ENCODE data around the gene C2orf68. TPM values are rescaled to one million over a fixed set of nuclear protein-coding genes. Genes with fewer than 3 reads are reported as not detected.
"Not testable (repeated sequence)": the region's sequence is repeated elsewhere in the genome, so short reads cannot be mapped to it uniquely, and the experiment has no call there.

Gene C2orf68
- total RNA-seq, 1 donor from 2014 or later, result 24.7 TPM

DNA sequence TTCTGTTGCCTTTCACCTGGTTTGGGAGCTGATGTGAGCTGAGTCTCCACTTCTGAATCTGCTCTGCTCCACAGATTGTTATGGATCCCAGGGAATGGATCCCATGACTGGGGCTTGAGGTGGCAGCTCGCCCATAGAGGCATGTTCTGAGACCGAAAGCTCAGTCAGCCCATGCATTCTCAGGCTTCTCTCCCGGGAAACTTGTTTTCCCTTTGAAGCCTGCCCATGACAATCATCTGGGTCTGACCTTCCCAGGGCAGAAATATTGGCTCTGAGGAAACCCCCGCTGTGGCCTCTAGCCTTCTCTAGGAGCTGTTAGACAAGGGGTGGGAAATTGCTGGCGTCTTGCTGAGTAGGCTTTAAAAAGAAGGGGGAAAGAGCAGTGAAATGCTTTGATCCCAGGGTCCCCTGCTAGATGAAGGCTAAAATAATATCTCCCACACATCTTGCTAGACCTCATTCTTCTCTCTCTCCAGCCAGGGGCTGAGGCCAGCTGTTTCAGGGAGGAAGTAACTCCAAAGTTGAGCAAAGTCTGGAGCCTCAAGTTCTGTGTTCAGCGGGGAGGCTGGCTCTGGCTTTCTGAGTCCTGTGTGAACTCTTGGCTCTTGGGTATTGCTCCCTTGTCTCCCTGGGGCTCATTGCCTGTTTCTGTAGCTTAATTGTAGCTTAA, 32.5 kb downstream of the C2orf68 start:
- no peak for DNase-seq

DNA sequence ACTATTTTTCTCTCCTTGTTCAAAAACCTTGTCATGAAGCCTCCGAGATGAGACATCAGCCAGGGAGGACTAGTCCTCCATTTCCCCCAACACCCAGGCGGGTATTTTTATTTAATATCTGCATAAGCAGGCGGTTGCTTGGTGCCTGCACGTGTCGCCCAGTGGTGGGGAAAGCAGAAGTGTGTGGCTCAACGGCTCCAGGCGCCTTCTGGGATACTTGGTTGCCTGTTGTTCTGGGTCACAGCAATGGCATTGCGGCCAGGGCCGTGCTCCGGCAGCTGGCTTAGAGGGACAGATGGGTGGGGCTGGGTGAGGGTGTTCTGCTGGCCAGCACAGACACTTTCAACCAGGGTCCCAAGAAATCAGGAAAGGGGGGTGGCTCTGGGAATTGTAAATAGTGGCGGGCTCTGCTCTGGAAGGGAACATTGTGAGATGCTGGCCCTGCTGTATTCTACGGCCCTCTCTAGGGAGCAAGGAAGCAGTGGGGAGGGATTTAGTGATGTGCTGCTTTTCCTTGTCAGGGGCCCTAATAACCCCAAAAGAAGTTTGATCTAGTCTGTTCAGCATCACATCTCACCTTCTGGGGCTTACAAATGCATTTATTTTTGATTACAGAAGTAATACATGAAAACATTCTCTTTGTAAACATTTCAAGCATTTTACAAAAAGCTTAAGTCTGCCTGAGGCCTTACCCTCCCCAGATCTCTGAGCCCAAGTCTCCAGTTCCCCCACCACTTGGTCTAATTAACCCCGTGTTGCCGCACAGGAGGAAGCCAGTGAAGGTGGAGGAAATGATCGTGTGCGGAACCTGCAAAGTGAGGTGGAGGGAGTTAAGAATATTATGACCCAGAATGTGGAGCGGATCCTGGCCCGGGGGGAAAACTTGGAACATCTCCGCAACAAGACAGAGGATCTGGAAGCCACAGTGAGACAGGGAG, 33.4 kb downstream of the C2orf68 start:
- DNase-seq, result no peak

DNA sequence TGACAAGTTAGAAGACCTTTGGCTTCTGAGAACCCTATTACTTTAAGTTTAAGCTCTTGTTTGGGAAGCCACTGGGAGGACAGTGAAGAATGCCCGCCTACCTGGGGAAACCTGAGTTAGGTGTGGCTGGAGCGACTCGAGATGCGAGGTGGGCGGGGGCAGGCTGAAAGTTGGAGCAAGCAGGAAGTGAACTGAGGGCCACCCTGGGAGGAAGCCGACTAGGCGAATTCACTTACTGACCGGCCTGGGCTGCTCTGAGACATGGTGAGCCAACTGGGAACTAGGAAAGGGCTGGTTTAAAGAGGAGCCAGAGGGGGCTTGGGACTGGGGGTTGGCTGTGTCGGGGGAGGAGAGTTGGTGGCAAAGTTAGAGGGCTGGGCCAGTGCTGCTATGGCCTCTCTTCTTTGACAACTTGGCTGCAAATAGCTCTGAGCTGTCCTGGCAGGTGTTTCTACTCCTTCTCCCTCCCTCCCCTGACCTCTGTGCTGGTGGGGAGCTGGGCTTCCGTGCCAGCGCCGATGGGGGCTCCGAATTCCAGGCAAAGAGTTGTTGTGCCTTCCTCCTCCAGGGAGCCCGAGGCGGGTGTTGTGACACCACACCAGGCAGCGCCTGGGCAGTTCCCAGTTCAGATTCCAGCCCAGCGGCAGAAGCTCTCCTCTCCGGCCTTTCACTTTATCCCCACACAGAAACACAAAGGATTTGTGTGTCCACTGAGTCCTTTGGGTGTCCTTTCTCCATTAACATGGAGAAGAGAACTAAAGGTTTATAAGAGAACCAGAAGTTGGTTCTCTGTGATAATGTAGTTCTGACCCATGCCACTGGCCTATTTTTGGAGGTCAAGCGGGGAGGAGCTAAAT, 34.3 kb downstream of the C2orf68 start, which contains the start of gene VAMP8:
Gene VAMP8, plus strand, starts transcription at position 201 of the 857 bp plus-strand sequence. Its CDS starts 61 bp downstream, at position 262.
- DNase-seq, result peak; percentile 15

DNA sequence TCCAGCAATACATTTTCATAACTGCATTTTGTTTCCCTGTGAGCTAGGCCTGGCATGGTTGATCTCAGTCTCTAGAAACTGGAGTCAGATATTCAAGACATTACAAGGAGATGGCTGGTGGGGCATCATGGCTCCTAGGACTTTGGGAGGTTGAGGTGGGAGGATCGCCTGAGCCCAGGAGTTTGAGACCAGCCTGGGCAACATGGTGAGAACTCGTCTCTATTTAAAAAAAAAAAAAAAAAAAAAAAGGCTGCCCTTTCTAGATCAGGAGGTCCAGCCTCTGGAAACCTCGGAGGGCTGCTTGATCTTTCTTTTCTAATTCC, 34.8 kb downstream of the C2orf68 start:
- DNase-seq, result no peak

DNA sequence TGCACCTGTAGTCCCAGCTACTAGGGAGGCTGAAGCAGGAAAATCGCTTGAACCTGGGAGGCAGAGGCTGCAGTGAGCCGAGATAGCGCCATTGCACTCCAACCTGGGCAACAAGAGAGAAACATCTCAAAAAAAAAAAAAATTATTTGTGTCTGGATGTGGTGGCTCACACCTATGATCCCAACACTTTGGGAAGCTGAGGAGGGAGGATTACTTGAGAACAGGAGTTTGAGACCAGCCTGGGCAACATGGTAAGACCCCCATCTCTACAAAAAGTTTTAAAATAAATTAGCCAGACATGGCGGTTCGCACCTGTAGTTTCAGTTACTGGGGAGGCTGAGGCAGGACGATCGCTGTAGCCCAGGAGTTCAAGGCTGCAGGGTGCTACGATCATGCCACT, 36.1 kb downstream of the C2orf68 start:
- DNase-seq, result no peak

DNA sequence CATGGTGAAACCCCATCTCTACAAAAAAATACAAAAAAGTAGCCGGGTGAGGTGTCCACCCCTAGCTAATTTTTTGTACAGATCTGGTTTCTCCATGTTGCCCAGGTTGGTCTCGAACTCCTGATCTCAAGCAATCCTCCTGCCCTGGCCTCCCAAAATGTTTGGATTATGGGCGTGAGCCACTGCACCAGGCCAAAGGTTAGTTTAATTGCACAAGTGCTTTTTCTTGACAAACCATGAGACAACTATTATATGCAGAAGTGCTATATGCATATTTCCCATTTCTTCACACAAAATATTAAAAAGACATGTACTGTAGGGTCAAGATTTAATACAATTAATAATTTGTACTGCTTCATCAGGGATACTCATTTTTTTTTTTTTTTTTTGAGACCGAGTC, 45.6 kb downstream of the C2orf68 start:
- no peak for DNase-seq

DNA sequence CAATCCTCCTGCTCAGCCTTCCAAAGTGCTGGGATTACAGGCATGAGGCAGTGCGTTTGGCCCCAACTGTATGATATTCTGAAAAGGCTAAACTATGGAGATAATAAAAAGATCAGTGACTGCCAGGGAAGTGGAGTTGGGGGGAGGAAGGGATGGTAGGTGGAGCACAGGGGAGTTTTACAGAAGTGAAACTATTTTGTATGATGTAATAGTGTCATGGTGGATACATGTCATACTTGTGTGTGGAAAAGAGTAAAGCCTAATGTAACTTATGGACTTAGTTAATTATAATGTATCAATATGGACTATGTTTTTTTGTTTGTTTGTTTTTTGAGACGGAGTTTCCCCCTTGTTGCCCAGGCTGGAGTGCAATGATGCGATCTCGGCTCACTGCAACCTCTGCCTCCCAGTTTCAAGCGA, 47.7 kb downstream of the C2orf68 start:
- no peak for DNase-seq

DNA sequence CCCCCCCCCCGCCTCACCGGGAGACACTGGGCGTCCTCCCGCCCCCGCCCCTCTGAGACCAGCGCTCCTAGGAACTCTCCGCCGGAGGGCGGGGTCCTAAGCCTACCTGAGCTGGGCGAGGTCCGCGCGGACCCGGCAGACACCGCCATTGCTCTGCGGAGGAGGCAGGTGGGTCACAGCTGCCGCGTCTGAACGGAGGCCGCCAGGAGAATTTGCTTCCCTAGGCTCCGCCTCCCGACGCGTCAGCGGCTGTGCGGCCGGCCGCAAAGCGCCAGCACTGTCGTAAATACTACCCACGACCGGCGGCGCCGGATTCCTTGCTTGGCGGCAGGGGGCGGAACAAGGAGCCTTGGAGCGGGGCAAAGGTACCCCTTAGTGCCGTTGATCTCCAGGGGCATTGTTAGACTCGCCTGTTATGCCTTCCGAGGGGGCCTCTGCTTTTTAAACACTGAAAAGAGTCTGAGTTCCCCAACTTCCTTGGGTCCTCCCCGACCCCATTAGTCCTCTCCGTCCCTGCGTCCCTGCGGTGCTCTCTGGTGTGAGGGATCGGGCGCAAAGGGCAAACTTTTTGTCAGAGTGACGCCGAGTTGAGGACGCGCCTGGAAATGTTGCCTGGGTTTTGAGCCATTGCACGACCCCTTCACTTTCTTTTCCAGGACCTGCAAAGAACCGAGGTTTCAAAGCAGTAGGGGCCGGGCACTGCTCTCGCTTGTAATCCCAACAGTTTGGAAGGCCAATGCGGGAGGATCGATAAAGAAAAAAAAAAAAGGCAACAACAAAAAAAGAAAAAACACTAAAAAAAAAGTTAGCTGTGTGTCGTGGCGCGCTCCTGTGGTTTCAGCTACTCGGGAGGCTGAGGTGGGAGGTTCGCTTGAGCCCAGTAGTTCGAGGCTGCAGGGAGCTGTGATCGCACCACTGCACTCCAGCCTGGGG, 50.3 kb downstream of the C2orf68 start, which contains the start of gene GGCX:
Gene GGCX, minus strand, starts transcription at position 214 of the 933 bp plus-strand sequence. Its CDS starts 65 bp downstream, at position 149.
- peak; percentile 97 for DNase-seq

DNA sequence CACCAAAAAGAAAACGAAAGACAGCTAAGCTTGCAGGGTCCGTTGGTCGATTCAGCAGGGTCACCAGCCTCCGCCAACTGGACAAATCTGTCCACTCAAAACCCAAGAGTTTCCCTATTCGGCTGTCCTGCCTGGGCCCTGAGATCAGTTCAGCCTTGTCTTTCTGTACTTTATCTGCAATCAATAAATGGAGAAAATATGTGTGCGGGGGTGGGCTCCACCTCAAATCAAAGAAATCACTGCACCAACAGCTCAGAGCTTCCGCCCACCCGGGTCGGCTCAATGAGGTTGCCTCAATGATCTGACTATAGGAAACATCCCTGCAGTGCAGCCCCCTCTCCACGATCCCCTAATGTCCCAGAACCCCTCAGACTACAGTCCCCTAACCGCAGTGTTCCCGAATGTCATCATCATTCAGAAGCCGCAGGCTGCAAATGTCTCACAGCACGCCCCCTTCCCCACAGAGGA, 51.0 kb downstream of the C2orf68 start:
- no peak for DNase-seq

DNA sequence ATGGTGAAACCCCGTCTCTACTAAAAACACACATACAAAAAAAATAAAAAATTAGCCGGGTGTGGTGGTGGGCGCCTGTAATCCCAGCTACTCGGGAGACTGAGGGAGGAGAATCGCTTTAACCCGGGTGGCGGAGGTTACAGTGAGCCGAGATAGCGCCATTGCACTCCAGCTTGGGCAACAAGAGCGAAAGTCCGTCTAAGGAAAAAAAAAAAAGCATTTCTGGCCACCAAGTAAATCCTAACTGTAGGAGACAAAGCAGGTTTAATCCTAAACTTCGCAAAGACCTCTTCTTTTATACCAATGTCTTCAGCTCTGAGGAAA, 51.5 kb downstream of the C2orf68 start:
- DNase-seq, result not testable (repeated sequence)

DNA sequence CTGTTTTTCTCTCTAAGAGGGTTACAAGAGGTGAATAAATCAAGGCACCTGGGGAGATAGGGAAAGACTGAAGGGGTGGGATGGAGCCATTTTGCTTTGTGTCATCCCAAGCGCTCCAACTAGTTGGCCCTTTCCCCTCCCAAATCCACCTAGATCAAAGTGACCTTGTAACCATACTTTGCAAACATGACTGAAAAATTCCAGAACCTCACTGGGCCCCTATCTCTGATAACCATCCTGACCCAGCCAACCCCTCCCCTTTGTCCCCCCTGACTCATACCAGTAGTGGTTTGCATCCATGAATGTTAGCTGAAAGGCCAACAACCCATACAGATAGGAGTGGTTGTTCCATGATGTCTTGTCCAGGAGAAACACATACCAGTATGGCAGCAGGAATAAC, 53.7 kb downstream of the C2orf68 start:
- no peak for DNase-seq

DNA sequence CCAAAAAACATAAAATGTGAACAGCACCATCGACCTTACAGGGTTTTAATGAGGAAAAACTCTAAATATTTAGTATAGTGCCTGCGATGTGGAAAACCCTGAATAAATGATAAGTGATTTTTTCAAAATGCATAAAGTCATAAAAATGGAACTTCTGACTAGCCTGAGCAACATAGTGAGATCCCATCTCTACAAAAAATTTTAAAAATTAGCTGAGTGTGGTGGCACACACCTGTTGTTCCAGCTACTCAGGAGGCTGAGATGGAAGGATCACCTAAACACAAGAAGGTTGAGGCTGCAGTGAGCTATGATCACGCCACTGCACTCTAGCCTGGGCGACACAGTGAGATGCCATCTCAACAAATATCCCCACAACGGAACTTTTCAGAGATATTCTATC, 54.7 kb downstream of the C2orf68 start:
- no peak for DNase-seq

Other genes starting within 250 kb of the C2orf68 start
- 46.1 and 56.3 TPM in 2 replicates for gene CAPG, start 201.7 kb downstream of the C2orf68 start, total RNA-seq
- gene SH2D6, start 193.4 kb downstream of the C2orf68 start, total RNA-seq, result not detected in 2 replicates
- gene MAT2A, start 72.9 kb downstream of the C2orf68 start, total RNA-seq, result 64.3 and 89.6 TPM in 2 replicates
- 57.3 and 58.7 TPM in 2 replicates for gene GGCX, start 50.6 kb downstream of the C2orf68 start, total RNA-seq
- gene VAMP8, start 34.5 kb downstream of the C2orf68 start, total RNA-seq, result 6.8 and 7.5 TPM in 2 replicates
- gene VAMP5, start 27.6 kb downstream of the C2orf68 start, total RNA-seq, result 45.3 and 132 TPM in 2 replicates
- gene RNF181, start 16.3 kb downstream of the C2orf68 start, total RNA-seq, result 151 and 208 TPM in 2 replicates
- 9.4 and 12.9 TPM in 2 replicates for gene TMEM150A, start 9.4 kb downstream of the C2orf68 start, total RNA-seq
- gene USP39, start 4.1 kb upstream of the C2orf68 start, total RNA-seq, result 44.6 and 51.5 TPM in 2 replicates
- gene SFTPB, start 56.1 kb upstream of the C2orf68 start, total RNA-seq, result not detected in 2 replicates
- gene GNLY, start 82.3 kb upstream of the C2orf68 start, total RNA-seq, result not detected in 2 replicates
- 42.3 and 58.4 TPM in 2 replicates for gene ATOH8, start 141.9 kb upstream of the C2orf68 start, total RNA-seq